HepG2 (cell line): ENCODE measurements around the gene CTBP1. TPM values are rescaled to one million over a fixed set of nuclear protein-coding genes. Genes with fewer than 3 reads are reported as not detected.

Experiments used
- CEBPB ChIP-seq: IDR thresholded peaks from 2 replicates; pipeline ENCODE4 v1.6.1; 2011; ENCODE audit warnings: low read depth, low read length, improper control_type of control experiment, borderline replicate concordance
- CEBPG ChIP-seq: IDR thresholded peaks from 2 replicates; pipeline ENCODE4 v1.6.1; 2016
- EP300 ChIP-seq, 3 experiments: sonication (generic) in 1 of 3; formaldehyde crosslinking in 1 of 3; IDR thresholded peaks; 2 replicates each; pipeline versions ENCODE4 v1.5.1 to v1.6.1; 2011 to 2020; ENCODE audit warnings: low read depth in 2 of 3, low read length in 2 of 3, borderline replicate concordance in 1 of 3, improper control_type of control experiment in 1 of 3, mild to moderate bottlenecking in 1 of 3, missing genetic modification reagents in 1 of 3, moderate library complexity in 1 of 3
- FOXK1 ChIP-seq: sonication (generic); formaldehyde crosslinking; IDR thresholded peaks from 2 replicates; pipeline ENCODE4 v1.4.0; 2020; ENCODE audit warnings: low read depth, missing genetic modification reagents, borderline replicate concordance
- FOXK2 ChIP-seq: fragments of 450-650 bp; IDR thresholded peaks from 2 replicates; pipeline ENCODE4 v1.6.1; 2016
- GLI4 ChIP-seq: sonication (generic); formaldehyde crosslinking; IDR thresholded peaks from 2 replicates; pipeline ENCODE4 v1.5.1; 2020; ENCODE audit warnings: missing genetic modification reagents, mild to moderate bottlenecking, moderate library complexity, borderline replicate concordance
- HNF4A ChIP-seq: sonication (generic); formaldehyde crosslinking; IDR thresholded peaks from 2 replicates; pipeline ENCODE4 v1.4.0; 2020; ENCODE audit warnings: missing genetic modification reagents
- KLF13 ChIP-seq: sonication (generic); formaldehyde crosslinking; IDR thresholded peaks from 2 replicates; pipeline ENCODE4 v1.4.0; 2020; ENCODE audit warnings: mild to moderate bottlenecking, missing genetic modification reagents
- LCORL ChIP-seq, 2 experiments: fragments of 450-650 bp in 1 of 2; sonication (generic) in 1 of 2; formaldehyde crosslinking in 1 of 2; IDR thresholded peaks; 2 replicates each; pipeline versions ENCODE4 v1.5.0 to v1.6.1; 2017 to 2020; ENCODE audit warnings: antibody characterized with exemption in 1 of 2, missing genetic modification reagents in 1 of 2
- NCOR1 ChIP-seq: fragments of 200-600 bp; sonication (generic); IDR thresholded peaks from 2 replicates; pipeline ENCODE4 v1.7.0; 2017; ENCODE audit warnings: antibody characterized with exemption, low read length, borderline replicate concordance
- NFYC ChIP-seq: IDR thresholded peaks from 2 replicates; pipeline ENCODE4 v1.6.1; 2016; ENCODE audit warnings: missing genetic modification reagents, missing compliant biosample characterization
- SIX4 ChIP-seq: sonication (generic); formaldehyde crosslinking; IDR thresholded peaks from 2 replicates; pipeline ENCODE4 v1.4.0; 2020; ENCODE audit warnings: missing genetic modification reagents
- SOX13 ChIP-seq, 3 experiments: fragments of 450-650 bp in 1 of 3; sonication (generic) in 1 of 3; formaldehyde crosslinking in 1 of 3; IDR thresholded peaks in 2 of 3; conservative IDR thresholded peaks in 1 of 3; 2 replicates each; pipeline versions ENCODE4 v1.5.0 to v1.6.1; 2016 to 2020; ENCODE audit warnings: antibody characterized with exemption in 1 of 3, mild to moderate bottlenecking in 1 of 3, missing compliant biosample characterization in 1 of 3, missing genetic modification reagents in 1 of 3, moderate library complexity in 1 of 3
- SUZ12 ChIP-seq: fragments of 150-350 bp; IDR thresholded peaks from 2 replicates; pipeline ENCODE4 v1.6.1; 2014; ENCODE audit warnings: low read depth, low read length
- TGIF2 ChIP-seq: IDR thresholded peaks from 2 replicates; pipeline ENCODE4 v1.6.1; 2016; ENCODE audit warnings: control low read depth, missing compliant biosample characterization
- ZMAT3 ChIP-seq: sonication (generic); formaldehyde crosslinking; conservative IDR thresholded peaks from 2 replicates; pipeline ENCODE4 v1.7.0; 2021; ENCODE audit warnings: missing genetic modification reagents
- ZNF557 ChIP-seq: sonication (generic); formaldehyde crosslinking; IDR thresholded peaks from 2 replicates; pipeline ENCODE4 v1.4.0; 2020; ENCODE audit warnings: missing genetic modification reagents
- ZNF564 ChIP-seq: sonication (generic); formaldehyde crosslinking; IDR thresholded peaks from 2 replicates; pipeline ENCODE4 v1.8.1; 2023; ENCODE audit warnings: mild to moderate bottlenecking, missing genetic modification reagents
- ZNF720 ChIP-seq: sonication (generic); formaldehyde crosslinking; IDR thresholded peaks from 2 replicates; pipeline ENCODE4 v1.4.0; 2020; ENCODE audit warnings: missing genetic modification reagents
- ZNF768 ChIP-seq: sonication (generic); formaldehyde crosslinking; IDR thresholded peaks from 2 replicates; pipeline ENCODE4 v1.4.0; 2020; ENCODE audit warnings: missing genetic modification reagents
- ZNF850 ChIP-seq: sonication (generic); formaldehyde crosslinking; conservative IDR thresholded peaks from 2 replicates; pipeline ENCODE4 v1.9.0; 2021; ENCODE audit warnings: mild to moderate bottlenecking, missing genetic modification reagents
- polyA plus RNA-seq, 8 experiments: library from polyadenylated mRNA; depleted of rRNA in 3 of 8; stranded (reverse) in 7 of 8; unstranded in 1 of 8; fragments of >200 nt; fragmentation: Illumina TruSeq in 4 of 8; extraction: Trizol in 4 of 8; gene quantifications; 2 replicates each; pipeline versions ENCODE4 v1.2.1 to v1.2.3, GENCODE V29; 2011 to 2016; ENCODE audit warnings: low read depth in 4 of 8, missing spikeins in 1 of 8, mixed read lengths in 1 of 8; ENCODE audit not compliant: insufficient read depth in 1 of 8
- total RNA-seq, 5 experiments: library from RNA; depleted of rRNA; stranded (reverse); fragments of >200 nt; fragmentation: Illumina TruSeq; extraction: Trizol; gene quantifications; 2 replicates each; pipeline ENCODE4 v1.2.3, GENCODE V29; 2016; ENCODE audit warnings: low read depth in 1 of 5
- TF ChIP-seq, protein P1 (sequence below): sonication (generic); formaldehyde crosslinking; IDR thresholded peaks from 2 replicates; pipeline ENCODE4 v1.9.0; 2021; ENCODE audit warnings: missing genetic modification reagents, borderline replicate concordance
- TF ChIP-seq, protein P2 (sequence below), 2 experiments: fragments of 450-650 bp in 1 of 2; sonication (generic) in 1 of 2; formaldehyde crosslinking; IDR thresholded peaks; 2 replicates each; pipeline versions ENCODE4 v1.5.0 to v1.8.0; 2020 to 2022; ENCODE audit warnings: mild to moderate bottlenecking in 1 of 2, missing genetic modification reagents in 1 of 2
- TF ChIP-seq, protein P3 (sequence below): IDR thresholded peaks from 2 replicates; pipeline ENCODE4 v1.6.1; 2016; ENCODE audit warnings: control low read depth
- TF ChIP-seq, protein P4 (sequence below): sonication (generic); formaldehyde crosslinking; IDR thresholded peaks from 2 replicates; pipeline ENCODE4 v1.5.0; 2020; ENCODE audit warnings: mild to moderate bottlenecking, missing genetic modification reagents, borderline replicate concordance

The CTBP1 gene
- total and polyA plus RNA-seq, 2 of the 13 experiments (the other 11 are each of a cell fraction or from before 2014, with no cell fraction given) = 78.5 to 112 TPM

DNA sequence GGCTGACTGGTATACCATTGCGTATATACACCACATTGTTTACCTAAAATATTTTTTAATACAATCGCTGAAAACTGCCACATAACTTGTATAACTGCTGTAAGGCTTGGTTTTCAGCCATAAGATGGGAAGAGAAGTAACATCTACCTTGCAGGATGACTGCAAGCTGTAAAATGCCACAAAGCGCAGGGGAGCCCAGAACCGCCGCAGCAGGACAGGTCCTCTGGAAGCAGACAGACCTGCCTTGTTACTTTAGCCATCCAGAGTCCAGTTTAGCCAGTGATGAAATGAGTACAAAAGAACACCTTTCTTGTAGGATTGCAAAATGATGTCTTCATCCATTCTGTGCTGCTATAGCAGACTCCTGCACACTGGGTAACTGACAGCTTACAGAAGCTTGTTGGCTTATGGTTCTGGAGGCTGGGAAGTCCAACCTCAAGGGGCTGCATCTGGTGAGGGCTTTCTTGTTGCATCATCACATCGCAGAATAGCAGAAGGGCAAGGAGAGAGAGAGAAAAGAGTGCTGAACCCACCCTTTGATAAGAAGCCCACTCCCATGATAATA, 4.1 kb upstream of the CTBP1 start (continued):
- TF ChIP-seq GLI4 (CRISPR knock-in tag) = no peak
- TF ChIP-seq ZNF720 = no peak
- no peak for TF ChIP-seq FOXK2
- no peak for TF ChIP-seq ZNF850
- TF ChIP-seq ZNF564 = peak; percentile 100
- TF ChIP-seq EP300 (IDR thresholded peaks at IDR 0.05; ENCODE audit: low read depth in 2 of 2, low read length in 2 of 2) = peak in 1 of 2 experiments; percentile 14; a peak in 1 of 4 replicates
- TF ChIP-seq EP300 (CRISPR knock-in tag; IDR thresholded peaks at IDR 0.05; ENCODE audit: borderline replicate concordance) = no peak
- TF ChIP-seq, protein P1, sequence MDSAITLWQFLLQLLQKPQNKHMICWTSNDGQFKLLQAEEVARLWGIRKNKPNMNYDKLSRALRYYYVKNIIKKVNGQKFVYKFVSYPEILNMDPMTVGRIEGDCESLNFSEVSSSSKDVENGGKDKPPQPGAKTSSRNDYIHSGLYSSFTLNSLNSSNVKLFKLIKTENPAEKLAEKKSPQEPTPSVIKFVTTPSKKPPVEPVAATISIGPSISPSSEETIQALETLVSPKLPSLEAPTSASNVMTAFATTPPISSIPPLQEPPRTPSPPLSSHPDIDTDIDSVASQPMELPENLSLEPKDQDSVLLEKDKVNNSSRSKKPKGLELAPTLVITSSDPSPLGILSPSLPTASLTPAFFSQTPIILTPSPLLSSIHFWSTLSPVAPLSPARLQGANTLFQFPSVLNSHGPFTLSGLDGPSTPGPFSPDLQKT (CRISPR knock-in tag) = no peak
- TF ChIP-seq ZNF768 = no peak
- TF ChIP-seq SUZ12 = no peak
- TF ChIP-seq NCOR1 = 0 out of 2 replicates have a peak, but pooled peaks have one; percentile 51
- TF ChIP-seq FOXK1 = no peak
- TF ChIP-seq CEBPG (CRISPR knock-in tag) = peak; percentile 74
- TF ChIP-seq SIX4 (CRISPR knock-in tag) = no peak
- TF ChIP-seq, protein P2, sequence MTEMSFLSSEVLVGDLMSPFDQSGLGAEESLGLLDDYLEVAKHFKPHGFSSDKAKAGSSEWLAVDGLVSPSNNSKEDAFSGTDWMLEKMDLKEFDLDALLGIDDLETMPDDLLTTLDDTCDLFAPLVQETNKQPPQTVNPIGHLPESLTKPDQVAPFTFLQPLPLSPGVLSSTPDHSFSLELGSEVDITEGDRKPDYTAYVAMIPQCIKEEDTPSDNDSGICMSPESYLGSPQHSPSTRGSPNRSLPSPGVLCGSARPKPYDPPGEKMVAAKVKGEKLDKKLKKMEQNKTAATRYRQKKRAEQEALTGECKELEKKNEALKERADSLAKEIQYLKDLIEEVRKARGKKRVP (CRISPR knock-in tag; IDR thresholded peaks at IDR 0.05) = peak in 1 of 2 experiments; percentile 18; a peak in 1 of 4 replicates
- TF ChIP-seq, protein P3, sequence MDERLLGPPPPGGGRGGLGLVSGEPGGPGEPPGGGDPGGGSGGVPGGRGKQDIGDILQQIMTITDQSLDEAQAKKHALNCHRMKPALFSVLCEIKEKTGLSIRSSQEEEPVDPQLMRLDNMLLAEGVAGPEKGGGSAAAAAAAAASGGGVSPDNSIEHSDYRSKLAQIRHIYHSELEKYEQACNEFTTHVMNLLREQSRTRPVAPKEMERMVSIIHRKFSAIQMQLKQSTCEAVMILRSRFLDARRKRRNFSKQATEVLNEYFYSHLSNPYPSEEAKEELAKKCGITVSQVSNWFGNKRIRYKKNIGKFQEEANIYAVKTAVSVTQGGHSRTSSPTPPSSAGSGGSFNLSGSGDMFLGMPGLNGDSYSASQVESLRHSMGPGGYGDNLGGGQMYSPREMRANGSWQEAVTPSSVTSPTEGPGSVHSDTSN (CRISPR knock-in tag) = no peak
- peak; percentile 82 for TF ChIP-seq CEBPB
- TF ChIP-seq TGIF2 (CRISPR knock-in tag) = no peak
- TF ChIP-seq HNF4A (CRISPR knock-in tag) = peak; percentile 67
- no peak for TF ChIP-seq NFYC (CRISPR knock-in tag)
- TF ChIP-seq ZNF557 (CRISPR knock-in tag) = no peak
- no peak for TF ChIP-seq ZMAT3 (CRISPR knock-in tag)
- no peak for TF ChIP-seq KLF13
- TF ChIP-seq, protein P4, sequence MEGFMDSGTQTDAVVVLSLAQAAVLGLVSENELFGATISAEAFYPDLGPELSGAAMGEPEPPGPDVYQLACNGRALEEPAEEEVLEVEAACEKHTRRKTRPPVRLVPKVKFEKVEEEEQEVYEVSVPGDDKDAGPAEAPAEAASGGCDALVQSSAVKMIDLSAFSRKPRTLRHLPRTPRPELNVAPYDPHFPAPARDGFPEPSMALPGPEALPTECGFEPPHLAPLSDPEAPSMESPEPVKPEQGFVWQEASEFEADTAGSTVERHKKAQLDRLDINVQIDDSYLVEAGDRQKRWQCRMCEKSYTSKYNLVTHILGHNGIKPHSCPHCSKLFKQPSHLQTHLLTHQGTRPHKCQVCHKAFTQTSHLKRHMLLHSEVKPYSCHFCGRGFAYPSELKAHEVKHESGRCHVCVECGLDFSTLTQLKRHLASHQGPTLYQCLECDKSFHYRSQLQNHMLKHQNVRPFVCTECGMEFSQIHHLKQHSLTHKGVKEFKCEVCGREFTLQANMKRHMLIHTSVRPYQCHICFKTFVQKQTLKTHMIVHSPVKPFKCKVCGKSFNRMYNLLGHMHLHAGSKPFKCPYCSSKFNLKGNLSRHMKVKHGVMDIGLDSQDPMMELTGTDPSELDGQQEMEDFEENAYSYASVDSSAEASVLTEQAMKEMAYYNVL (CRISPR knock-in tag) = no peak
- TF ChIP-seq LCORL (IDR thresholded peaks at IDR 0.05) = no peak
- no peak for TF ChIP-seq LCORL (CRISPR knock-in tag; IDR thresholded peaks at IDR 0.05)
- no peak for TF ChIP-seq SOX13 (IDR thresholded peaks at IDR 0.05)
- TF ChIP-seq SOX13 (CRISPR knock-in tag; conservative IDR thresholded peaks at IDR 0.05 in 1 of 2, IDR thresholded peaks at IDR 0.05 in 1 of 2) = 0 out of 4 replicates have a peak, but pooled peaks of 1 of the 2 experiments have one; percentile 11
